GM12874 (cell line): ENCODE results near the gene CLASP1.

Source experiments
- TF ChIP-seq, protein P1 (sequence below): IDR thresholded peaks from 2 replicates; pipeline ENCODE4 v1.5.1; 2011; ENCODE audit warnings: low read depth, mild to moderate bottlenecking, control low read depth, low read length, moderate library complexity; ENCODE audit not compliant: insufficient read depth

Gene CLASP1

DNA sequence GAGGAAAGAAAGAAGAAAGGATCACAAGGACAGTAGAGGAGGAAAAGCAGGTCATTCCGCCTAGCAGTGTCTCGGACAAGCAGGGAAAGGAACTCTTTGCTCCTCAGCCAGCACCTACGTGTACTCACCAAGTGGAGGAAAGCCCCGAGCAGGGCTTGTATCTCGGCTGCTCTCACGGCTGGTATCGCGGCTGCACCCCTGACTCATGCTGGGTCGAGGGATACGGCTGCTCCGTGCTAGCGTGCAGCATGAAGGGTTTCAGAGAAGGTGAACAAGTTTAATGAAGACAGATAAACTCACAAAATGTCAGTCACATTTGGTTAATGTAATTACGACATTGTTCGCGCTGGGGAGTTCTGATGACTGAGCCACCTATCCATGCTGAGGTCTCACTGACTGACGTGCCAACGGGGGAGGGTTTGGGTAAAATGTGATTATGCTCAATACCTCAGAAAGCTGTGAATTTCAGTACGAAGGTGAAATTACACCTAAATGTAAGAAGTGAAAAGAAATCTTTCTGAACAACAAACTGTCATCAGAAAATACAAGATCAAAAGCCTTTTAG lies 230.7 kb downstream of the CLASP1 start:
- TF ChIP-seq, protein P1, sequence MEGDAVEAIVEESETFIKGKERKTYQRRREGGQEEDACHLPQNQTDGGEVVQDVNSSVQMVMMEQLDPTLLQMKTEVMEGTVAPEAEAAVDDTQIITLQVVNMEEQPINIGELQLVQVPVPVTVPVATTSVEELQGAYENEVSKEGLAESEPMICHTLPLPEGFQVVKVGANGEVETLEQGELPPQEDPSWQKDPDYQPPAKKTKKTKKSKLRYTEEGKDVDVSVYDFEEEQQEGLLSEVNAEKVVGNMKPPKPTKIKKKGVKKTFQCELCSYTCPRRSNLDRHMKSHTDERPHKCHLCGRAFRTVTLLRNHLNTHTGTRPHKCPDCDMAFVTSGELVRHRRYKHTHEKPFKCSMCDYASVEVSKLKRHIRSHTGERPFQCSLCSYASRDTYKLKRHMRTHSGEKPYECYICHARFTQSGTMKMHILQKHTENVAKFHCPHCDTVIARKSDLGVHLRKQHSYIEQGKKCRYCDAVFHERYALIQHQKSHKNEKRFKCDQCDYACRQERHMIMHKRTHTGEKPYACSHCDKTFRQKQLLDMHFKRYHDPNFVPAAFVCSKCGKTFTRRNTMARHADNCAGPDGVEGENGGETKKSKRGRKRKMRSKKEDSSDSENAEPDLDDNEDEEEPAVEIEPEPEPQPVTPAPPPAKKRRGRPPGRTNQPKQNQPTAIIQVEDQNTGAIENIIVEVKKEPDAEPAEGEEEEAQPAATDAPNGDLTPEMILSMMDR = no peak

DNA sequence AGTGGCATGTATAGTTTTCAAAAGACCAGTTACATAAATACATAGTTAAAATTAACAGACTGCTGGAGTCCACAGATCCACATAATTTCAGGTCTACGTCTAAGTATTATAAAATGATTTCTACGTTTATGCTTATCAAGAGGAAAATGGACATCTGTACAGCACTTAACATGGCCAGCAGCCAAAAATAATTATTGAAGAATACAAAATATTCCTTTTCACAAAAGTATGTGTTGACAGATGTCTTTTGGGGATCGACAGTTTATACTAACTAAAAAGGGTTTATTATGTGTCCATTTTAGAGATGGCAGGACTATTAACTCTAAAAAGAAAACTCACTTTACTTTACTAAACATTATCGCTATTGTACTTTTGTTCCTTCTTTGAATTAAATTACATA lies 231.4 kb downstream of the CLASP1 start:
- TF ChIP-seq, protein P1 = no peak

DNA sequence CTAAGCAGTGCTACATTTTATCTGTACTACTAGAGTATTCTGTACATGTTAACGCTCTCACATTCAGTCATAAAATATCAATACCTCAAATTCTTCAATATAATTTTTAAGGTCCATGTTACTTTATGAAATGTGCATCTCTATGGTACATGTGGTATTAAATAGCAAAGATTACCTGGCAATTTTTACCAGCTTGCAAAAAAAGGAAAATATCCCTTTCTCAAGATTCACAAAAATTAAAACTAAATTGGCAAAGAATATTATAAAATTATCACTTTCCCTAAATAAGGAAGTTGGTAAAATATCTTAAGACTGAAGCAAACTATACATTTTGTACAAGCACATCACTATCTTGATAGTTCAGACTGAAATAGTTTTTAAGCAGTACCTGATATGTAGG lies 233.5 kb downstream of the CLASP1 start:
- TF ChIP-seq, protein P1 = no peak

DNA sequence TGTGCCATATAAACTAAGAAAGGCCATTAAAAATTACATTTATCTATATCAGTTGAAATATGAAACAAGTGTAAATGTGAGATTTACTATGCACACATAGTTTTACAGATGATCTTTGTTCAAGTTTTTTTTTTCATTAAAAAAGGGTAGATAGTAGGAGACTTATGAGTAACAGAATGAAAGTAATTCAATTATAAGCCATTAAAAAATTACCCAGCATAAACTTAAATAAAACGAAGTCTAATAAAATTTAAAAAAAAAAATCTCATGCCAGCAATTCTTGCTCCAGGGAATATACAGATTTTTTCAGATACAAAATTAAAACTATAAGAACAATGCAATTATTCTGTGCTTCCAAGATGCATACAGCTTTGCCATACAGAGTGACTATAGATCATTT lies 236.9 kb downstream of the CLASP1 start:
- TF ChIP-seq, protein P1 = no peak

DNA sequence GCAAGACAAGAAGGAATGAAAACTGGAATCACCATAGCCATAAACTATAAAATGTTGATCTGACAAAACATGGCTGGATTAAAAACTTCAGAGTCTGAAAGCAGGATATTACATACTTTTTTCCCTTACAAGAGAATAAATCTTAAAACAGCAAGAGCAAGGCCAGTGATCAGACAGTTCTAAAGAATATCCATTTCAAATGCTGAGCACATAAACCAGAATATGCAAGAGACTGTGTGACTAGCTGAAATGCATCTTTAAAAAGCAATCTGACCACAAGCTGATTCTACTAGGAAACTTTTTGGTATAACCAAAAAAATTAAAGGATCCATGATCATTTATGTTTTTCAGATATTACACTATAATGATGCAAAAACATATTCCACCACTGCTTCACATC lies 239.3 kb downstream of the CLASP1 start:
- TF ChIP-seq, protein P1 = no peak

DNA sequence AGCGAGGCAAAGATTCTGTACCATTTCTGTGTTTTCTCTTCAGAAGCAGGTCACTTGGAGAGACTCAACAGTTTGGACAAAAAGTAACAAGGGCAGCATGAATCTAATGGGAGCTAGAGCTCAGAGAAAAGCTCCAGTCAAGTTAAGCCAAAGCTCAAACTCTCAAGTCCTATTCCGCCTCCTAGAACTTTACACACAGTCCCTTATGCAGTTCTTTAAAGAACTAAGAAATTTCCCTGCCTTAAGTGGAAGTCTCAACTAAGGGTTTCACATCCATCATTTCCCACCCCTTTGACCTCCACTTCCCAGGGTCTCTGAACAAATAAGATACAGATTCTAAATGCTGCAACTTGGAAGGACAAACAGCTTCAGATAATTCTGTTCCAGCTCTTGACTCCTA lies 239.9 kb downstream of the CLASP1 start:
- TF ChIP-seq, protein P1 = no peak

DNA sequence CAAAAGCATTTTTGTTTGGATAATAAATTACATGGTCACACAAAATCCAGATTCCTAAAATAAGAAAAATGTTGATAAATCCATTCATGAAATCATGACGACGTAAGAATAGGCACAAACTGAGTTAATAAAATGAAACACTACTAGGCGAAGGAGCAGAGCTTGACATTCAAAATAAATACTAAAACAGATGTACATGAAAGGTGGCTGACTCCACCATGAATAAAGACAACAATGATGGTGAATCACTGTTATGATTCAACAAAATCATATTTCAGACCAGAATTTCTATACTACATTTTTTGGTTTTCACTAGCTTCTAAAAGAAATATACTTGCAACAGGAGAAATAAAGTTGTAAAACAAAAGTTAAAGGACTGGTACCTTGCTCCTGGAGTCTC lies 240.6 kb downstream of the CLASP1 start:
- TF ChIP-seq, protein P1 = no peak

DNA sequence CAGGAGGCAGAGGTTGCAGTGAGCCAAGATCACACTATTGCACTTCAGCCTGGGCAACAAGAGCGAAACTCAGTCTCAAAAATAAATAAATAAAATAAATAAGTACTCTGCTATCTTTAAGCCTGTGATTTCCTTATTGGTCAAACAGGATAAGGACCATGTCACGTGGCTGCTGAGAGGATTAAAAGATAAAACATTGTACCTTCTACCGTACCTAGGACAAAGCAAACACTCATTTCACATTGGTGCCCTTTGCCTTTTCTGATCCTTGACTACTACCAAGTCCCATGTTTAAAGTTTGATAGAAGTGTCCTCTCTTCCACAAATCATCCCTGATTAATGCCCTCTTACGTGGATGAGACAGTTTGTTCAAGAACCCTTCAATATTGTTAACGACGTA lies 244.0 kb downstream of the CLASP1 start:
- TF ChIP-seq, protein P1 = no peak
